Thoracic aorta endothelial cell (primary cell): ENCODE results near the gene FAM107B. TPM values are rescaled to one million over a fixed set of nuclear protein-coding genes. Genes with fewer than 3 reads are reported as not detected.

Experiments
- small RNA-seq: library from RNA; depleted of rRNA; stranded (forward); fragments of <200 nt; gene quantifications from one replicate; pipeline ENCODE3, GENCODE V24; 2012
- total RNA-seq: library from RNA; depleted of rRNA; stranded (reverse); fragments of >200 nt; gene quantifications from 2 replicates; pipeline ENCODE4 v1.2.3, GENCODE V29; 2012

Gene FAM107B
- 338 and 405 TPM in 2 replicates for total RNA-seq

GRCh38 chr10:14774797-14775196, at the start of gene FAM107B:
FAM107B (minus strand) TSS chr10:14774897; CDS start chr10:14774663, 234 bp downstream.

Small RNA genes lying within 50 kb of the gene (small RNA-seq; reads per million reads assigned to genes)
- gene RNA5SP302 = 0.56 reads per million

Other genes starting within 250 kb of the FAM107B start
- 0.65 and 1.1 TPM in 2 replicates for gene CDNF, start 63.1 kb upstream of the FAM107B start, total RNA-seq
- gene HSPA14, start 63.4 kb upstream of the FAM107B start, total RNA-seq = 25.5 and 27.7 TPM in 2 replicates
- gene MSANTD7, start 63.4 kb upstream of the FAM107B start, total RNA-seq = 26.2 and 27.7 TPM in 2 replicates
- 36.7 and 40.5 TPM in 2 replicates for gene SUV39H2, start 104.0 kb upstream of the FAM107B start, total RNA-seq
- gene DCLRE1C, start 179.2 kb upstream of the FAM107B start, total RNA-seq = 11.8 and 19.3 TPM in 2 replicates
- 1.1 TPM in 1 of 2 replicates, not detected in the other for gene MEIG1, start 184.5 kb upstream of the FAM107B start, total RNA-seq